HCT116 (cell line): ENCODE results near the gene STK39. TPM values are rescaled to one million over a fixed set of nuclear protein-coding genes. Genes with fewer than 3 reads are reported as not detected.

Experiments used
- ATAC-seq: fragments of 200-7000 bp; cut with Tn5 transposase; 2 replicates; pipeline ENCODE4 v1.9.1; 2020; ENCODE audit warnings: mild to moderate bottlenecking, moderate library complexity
- BruUV-seq: library from RNA; stranded (reverse); fragments of 400-500 nt; replicated peaks from 2 replicates; lab custom pipeline; 2021; lab: Mats Ljungman, UMichigan
- CTCF ChIA-PET: fragments of 300-600 bp; sonication (Branson Sonifier 250); formaldehyde crosslinking; loops from one replicate; lab custom pipeline; 2021; ENCODE audit warnings: antibody characterized with exemption; lab: Charles Lee
- POLR2A ChIA-PET: fragments of 300-600, 350-600 bp; sonication (Branson Sonifier 250); formaldehyde crosslinking; loops from one replicate; lab custom pipeline; 2021; ENCODE audit warnings: antibody characterized with exemption; lab: Charles Lee
- RAD21 ChIA-PET, 2 experiments: fragments of 300-600 bp; sonication (Branson Sonifier 250); formaldehyde crosslinking; loops; one replicate each; lab custom pipeline; 2023; ENCODE audit warnings: low total read pairs in 2 of 2; ENCODE audit not compliant: uncharacterized antibody in 2 of 2, unreplicated experiment in 2 of 2, low non-redundant PET in 1 of 2; lab: Charles Lee
- DNase-seq: peaks from one replicate; pipeline ENCODE4 v3.0.0-alpha.2; 2010; ENCODE audit warnings: low read depth, low spot score
- H2AFZ ChIP-seq: fragments of 200-600 bp; shearing (Covaris generic), sonication (generic); 2 replicates; pipeline ENCODE4 v1.6.1; 2017; ENCODE audit warnings: low read depth, mixed run types, mixed read lengths, antibody characterized with exemption, low read length; ENCODE audit not compliant: poor library complexity, severe bottlenecking
- H3K27ac ChIP-seq: 2 replicates; pipeline ENCODE4 v1.5.1; 2012; ENCODE audit warnings: low read depth, low read length
- H3K27me3 ChIP-seq: fragments of 200-600 bp; sonication (generic); 2 replicates; pipeline ENCODE4 v1.6.1; 2016; ENCODE audit warnings: mixed run types, low read length, mixed read lengths; ENCODE audit not compliant: insufficient read depth
- H3K36me3 ChIP-seq, 2 experiments: fragments of 200-500 bp in 1 of 2; fragments of 200-600 bp in 1 of 2; sonication (Bioruptor generic) in 1 of 2; sonication (generic) in 1 of 2; 2 replicates each; pipeline versions ENCODE4 v1.5.1 to v1.6.1; 2014 to 2016; ENCODE audit warnings: low read length in 2 of 2, inconsistent platforms in 1 of 2, mixed read lengths in 1 of 2, mixed run types in 1 of 2; ENCODE audit not compliant: insufficient read depth in 2 of 2, control insufficient read depth in 1 of 2
- H3K4me1 ChIP-seq, 2 experiments: fragments of 200-600 bp in 1 of 2; sonication (generic) in 1 of 2; 2 replicates each; pipeline versions ENCODE4 v1.5.1 to v1.6.1; 2012 to 2017; ENCODE audit warnings: low read length in 2 of 2, inconsistent platforms in 1 of 2, mild to moderate bottlenecking in 1 of 2, mixed read lengths in 1 of 2, mixed run types in 1 of 2, moderate library complexity in 1 of 2; ENCODE audit not compliant: insufficient read depth in 2 of 2, control insufficient read depth in 1 of 2
- H3K4me2 ChIP-seq: fragments of 200-600 bp; sonication (generic); 2 replicates; pipeline ENCODE4 v1.6.1; 2017; ENCODE audit warnings: mixed run types, low read length, mixed read lengths
- H3K4me3 ChIP-seq, 2 experiments: fragments of 200-600 bp in 1 of 2; sonication (generic) in 1 of 2; replicated peaks in 1 of 2; 2 replicates each; pipeline ENCODE4 v1.5.1; 2011 to 2016; ENCODE audit warnings: low read length in 2 of 2, control low read depth in 1 of 2, low read depth in 1 of 2, mild to moderate bottlenecking in 1 of 2, mixed read lengths in 1 of 2, mixed run types in 1 of 2
- H3K79me2 ChIP-seq: fragments of 200-600 bp; sonication (generic); 2 replicates; pipeline ENCODE4 v1.6.1; 2017; ENCODE audit warnings: mild to moderate bottlenecking, mixed run types, low read length, moderate library complexity, mixed read lengths; ENCODE audit not compliant: insufficient read depth
- H3K9ac ChIP-seq: fragments of 200-600 bp; sonication (generic); 2 replicates; pipeline ENCODE4 v1.6.1; 2016; ENCODE audit warnings: low read length, mixed read lengths
- H3K9me2 ChIP-seq: fragments of 200-600 bp; sonication (generic), shearing (Covaris generic); 2 replicates; pipeline ENCODE4 v1.6.1; 2017; ENCODE audit warnings: mixed run types, mild to moderate bottlenecking, moderate library complexity; ENCODE audit not compliant: insufficient read depth
- H3K9me3 ChIP-seq, 2 experiments: fragments of 200-500 bp in 1 of 2; fragments of 200-600 bp in 1 of 2; sonication (Bioruptor generic) in 1 of 2; sonication (generic) in 1 of 2; 2 replicates each; pipeline ENCODE4 v1.6.1; 2014 to 2017; ENCODE audit warnings: low read length in 2 of 2, mixed read lengths in 2 of 2, inconsistent platforms in 1 of 2, low read depth in 1 of 2, mild to moderate bottlenecking in 1 of 2, mixed run types in 1 of 2, moderate library complexity in 1 of 2; ENCODE audit not compliant: control insufficient read depth in 1 of 2, insufficient read depth in 1 of 2
- H4K20me1 ChIP-seq: fragments of 200-600 bp; sonication (generic), shearing (Covaris generic); 2 replicates; pipeline ENCODE4 v1.6.1; 2017; ENCODE audit warnings: mixed run types, mild to moderate bottlenecking, moderate library complexity; ENCODE audit not compliant: insufficient read depth
- CBX3 ChIP-seq: IDR thresholded peaks from 2 replicates; pipeline ENCODE4 v1.6.1; 2012; ENCODE audit warnings: low read depth
- CEBPB ChIP-seq: IDR thresholded peaks from 2 replicates; pipeline ENCODE4 v1.6.1; 2012; ENCODE audit warnings: low read depth
- EGR1 ChIP-seq: IDR thresholded peaks from 2 replicates; pipeline ENCODE4 v1.6.1; 2012; ENCODE audit warnings: low read depth
- ELF1 ChIP-seq: IDR thresholded peaks from 2 replicates; pipeline ENCODE4 v1.6.1; 2012; ENCODE audit warnings: low read depth, borderline replicate concordance
- EZH2 ChIP-seq: fragments of 200-600 bp; sonication (generic); IDR thresholded peaks from 2 replicates; pipeline ENCODE4 v1.6.1; 2017; ENCODE audit warnings: antibody characterized with exemption, mixed run types
- EZH2phosphoT487 ChIP-seq: fragments of 200-600 bp; IDR thresholded peaks from 2 replicates; pipeline ENCODE4 v1.6.1; 2018; ENCODE audit warnings: antibody characterized with exemption, borderline replicate concordance
- JUND ChIP-seq: IDR thresholded peaks from 2 replicates; pipeline ENCODE4 v1.6.1; 2012
- POLR2A ChIP-seq: IDR thresholded peaks from 2 replicates; pipeline ENCODE4 v1.7.0; 2011; ENCODE audit warnings: borderline replicate concordance; ENCODE audit not compliant: insufficient read depth, insufficient read length; ENCODE audit errors: extremely low read depth
- RAD21 ChIP-seq: IDR thresholded peaks from 2 replicates; pipeline ENCODE4 v1.6.1; 2012; ENCODE audit warnings: low read depth, mild to moderate bottlenecking
- SIN3A ChIP-seq: IDR thresholded peaks from 2 replicates; pipeline ENCODE4 v1.6.1; 2012; ENCODE audit warnings: low read depth
- SP1 ChIP-seq: IDR thresholded peaks from 2 replicates; pipeline ENCODE4 v1.6.1; 2012; ENCODE audit warnings: low read depth
- SRF ChIP-seq: IDR thresholded peaks from 2 replicates; pipeline ENCODE4 v1.6.1; 2012; ENCODE audit warnings: low read depth
- TCF7L2 ChIP-seq: IDR thresholded peaks from 2 replicates; pipeline ENCODE4 v1.7.0; 2011; ENCODE audit warnings: borderline replicate concordance, inconsistent platforms; ENCODE audit not compliant: insufficient read depth, insufficient read length; ENCODE audit errors: extremely low read depth
- YY1 ChIP-seq: IDR thresholded peaks from 2 replicates; pipeline ENCODE4 v1.6.1; 2011; ENCODE audit warnings: low read length, low read depth, moderate library complexity, mild to moderate bottlenecking; ENCODE audit not compliant: insufficient replicate concordance; ENCODE audit errors: extremely low read depth
- ZFX ChIP-seq: fragments of 450-650 bp; IDR thresholded peaks from 2 replicates; pipeline ENCODE4 v1.6.1; 2017
- ZNF274 ChIP-seq: fragments of 200-500 bp; sonication (Bioruptor generic); IDR thresholded peaks from 2 replicates; pipeline ENCODE4 v1.6.1; 2014; ENCODE audit warnings: mild to moderate bottlenecking, low read depth, low read length, inconsistent platforms
- intact Hi-C: fragments of 100-400 bp; cut with micrococcal nuclease; formaldehyde crosslinking; loops from 2 replicates; pipeline ENCODE4 v1.10.0; 2022
- total RNA-seq: library from RNA; stranded (reverse); gene quantifications from one replicate; pipeline ENCODE4 v1.2.1, GENCODE V29; 2021; ENCODE audit not compliant: unreplicated experiment
- TF ChIP-seq, protein P1 (sequence below): IDR thresholded peaks from 2 replicates; pipeline ENCODE4 v1.6.1; 2012; ENCODE audit warnings: low read depth
- TF ChIP-seq, protein P2 (sequence below): IDR thresholded peaks from 2 replicates; pipeline ENCODE4 v1.6.1; 2012
- TF ChIP-seq, protein P3 (sequence below): IDR thresholded peaks from 2 replicates; pipeline ENCODE4 v1.6.1; 2011; ENCODE audit warnings: mild to moderate bottlenecking, low read length, moderate library complexity; ENCODE audit not compliant: insufficient replicate concordance; ENCODE audit errors: extremely low read depth

STK39 gene
- total RNA-seq, 1 experiment from 2014 or later = 118 TPM

DNA sequence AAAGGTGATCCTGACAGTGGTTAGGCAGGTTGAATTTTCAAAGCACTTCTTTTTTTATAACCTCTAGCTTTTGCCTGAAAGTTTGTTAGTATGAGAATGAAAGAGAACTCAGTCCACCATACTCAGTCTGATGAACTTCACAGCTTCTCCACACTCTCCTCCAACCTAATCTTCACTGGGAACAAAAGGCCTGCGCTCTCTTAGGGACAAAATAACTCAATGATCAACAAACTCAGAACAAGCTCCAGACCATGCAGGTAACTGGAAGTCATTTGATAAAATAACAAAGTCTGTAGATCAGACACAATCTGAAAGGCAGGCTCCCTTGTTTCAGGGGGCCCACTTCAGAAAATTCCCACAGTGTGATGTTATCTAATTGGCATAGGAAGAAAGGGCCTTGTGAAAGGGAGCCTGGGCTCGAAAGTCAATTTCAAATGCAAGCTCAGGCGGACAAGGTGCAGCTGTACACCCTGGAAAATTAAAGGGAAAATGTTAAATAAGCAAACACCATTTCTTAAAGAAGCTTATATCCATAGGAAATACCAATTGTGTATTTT, 142.2 kb downstream of the STK39 start:
- no peak overlapping the region for H3K4me3 ChIP-seq
- H3K27me3 ChIP-seq = no peaks in the 10 kb centered on the region
- ATAC-seq (no peak), DNase-seq (no peak)
- no peak overlapping the region for H2AFZ ChIP-seq
- CTCF ChIA-PET = interaction anchor here (1.5 kb wide), 1 partner anchor 14 kb away, joined by 8 read pairs; no protein-coding TSS in a partner anchor
- no TSS peak for BruUV-seq
- no peak overlapping the region for H3K9ac ChIP-seq
- intact Hi-C loops = no loop called here
- peaks cover 0 to 31% of the 10 kb centered on the region in 2 experiments; a peak in 1 of 4 replicates for H3K36me3 ChIP-seq
- H3K4me1 ChIP-seq = no peaks in the 10 kb centered on the region
- H3K4me2 ChIP-seq = no peak overlapping the region
- no peak overlapping the region for H3K27ac ChIP-seq
- no peaks in the 10 kb centered on the region for H3K9me3 ChIP-seq
- POLR2A ChIA-PET = no interaction called here
- no peaks in the 10 kb centered on the region; the same call in none of the 2 replicates for H4K20me1 ChIP-seq
- peaks cover 34% of the 10 kb centered on the region for H3K79me2 ChIP-seq
- H3K9me2 ChIP-seq = no peaks in the 10 kb centered on the region
- TF ChIP-seq EZH2phosphoT487 = no peak
- TF ChIP-seq, protein P1, sequence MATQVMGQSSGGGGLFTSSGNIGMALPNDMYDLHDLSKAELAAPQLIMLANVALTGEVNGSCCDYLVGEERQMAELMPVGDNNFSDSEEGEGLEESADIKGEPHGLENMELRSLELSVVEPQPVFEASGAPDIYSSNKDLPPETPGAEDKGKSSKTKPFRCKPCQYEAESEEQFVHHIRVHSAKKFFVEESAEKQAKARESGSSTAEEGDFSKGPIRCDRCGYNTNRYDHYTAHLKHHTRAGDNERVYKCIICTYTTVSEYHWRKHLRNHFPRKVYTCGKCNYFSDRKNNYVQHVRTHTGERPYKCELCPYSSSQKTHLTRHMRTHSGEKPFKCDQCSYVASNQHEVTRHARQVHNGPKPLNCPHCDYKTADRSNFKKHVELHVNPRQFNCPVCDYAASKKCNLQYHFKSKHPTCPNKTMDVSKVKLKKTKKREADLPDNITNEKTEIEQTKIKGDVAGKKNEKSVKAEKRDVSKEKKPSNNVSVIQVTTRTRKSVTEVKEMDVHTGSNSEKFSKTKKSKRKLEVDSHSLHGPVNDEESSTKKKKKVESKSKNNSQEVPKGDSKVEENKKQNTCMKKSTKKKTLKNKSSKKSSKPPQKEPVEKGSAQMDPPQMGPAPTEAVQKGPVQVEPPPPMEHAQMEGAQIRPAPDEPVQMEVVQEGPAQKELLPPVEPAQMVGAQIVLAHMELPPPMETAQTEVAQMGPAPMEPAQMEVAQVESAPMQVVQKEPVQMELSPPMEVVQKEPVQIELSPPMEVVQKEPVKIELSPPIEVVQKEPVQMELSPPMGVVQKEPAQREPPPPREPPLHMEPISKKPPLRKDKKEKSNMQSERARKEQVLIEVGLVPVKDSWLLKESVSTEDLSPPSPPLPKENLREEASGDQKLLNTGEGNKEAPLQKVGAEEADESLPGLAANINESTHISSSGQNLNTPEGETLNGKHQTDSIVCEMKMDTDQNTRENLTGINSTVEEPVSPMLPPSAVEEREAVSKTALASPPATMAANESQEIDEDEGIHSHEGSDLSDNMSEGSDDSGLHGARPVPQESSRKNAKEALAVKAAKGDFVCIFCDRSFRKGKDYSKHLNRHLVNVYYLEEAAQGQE = no peak
- no peak for TF ChIP-seq SP1
- TF ChIP-seq JUND = no peak
- TF ChIP-seq, protein P2, sequence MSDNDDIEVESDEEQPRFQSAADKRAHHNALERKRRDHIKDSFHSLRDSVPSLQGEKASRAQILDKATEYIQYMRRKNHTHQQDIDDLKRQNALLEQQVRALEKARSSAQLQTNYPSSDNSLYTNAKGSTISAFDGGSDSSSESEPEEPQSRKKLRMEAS = no peak
- no peak for TF ChIP-seq YY1
- TF ChIP-seq RAD21 = no peak
- no peak for TF ChIP-seq EGR1
- TF ChIP-seq, protein P3, sequence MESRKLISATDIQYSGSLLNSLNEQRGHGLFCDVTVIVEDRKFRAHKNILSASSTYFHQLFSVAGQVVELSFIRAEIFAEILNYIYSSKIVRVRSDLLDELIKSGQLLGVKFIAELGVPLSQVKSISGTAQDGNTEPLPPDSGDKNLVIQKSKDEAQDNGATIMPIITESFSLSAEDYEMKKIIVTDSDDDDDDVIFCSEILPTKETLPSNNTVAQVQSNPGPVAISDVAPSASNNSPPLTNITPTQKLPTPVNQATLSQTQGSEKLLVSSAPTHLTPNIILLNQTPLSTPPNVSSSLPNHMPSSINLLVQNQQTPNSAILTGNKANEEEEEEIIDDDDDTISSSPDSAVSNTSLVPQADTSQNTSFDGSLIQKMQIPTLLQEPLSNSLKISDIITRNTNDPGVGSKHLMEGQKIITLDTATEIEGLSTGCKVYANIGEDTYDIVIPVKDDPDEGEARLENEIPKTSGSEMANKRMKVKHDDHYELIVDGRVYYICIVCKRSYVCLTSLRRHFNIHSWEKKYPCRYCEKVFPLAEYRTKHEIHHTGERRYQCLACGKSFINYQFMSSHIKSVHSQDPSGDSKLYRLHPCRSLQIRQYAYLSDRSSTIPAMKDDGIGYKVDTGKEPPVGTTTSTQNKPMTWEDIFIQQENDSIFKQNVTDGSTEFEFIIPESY = no peak
- no peak for TF ChIP-seq ZNF274
- no peak for TF ChIP-seq CBX3
- no peak for TF ChIP-seq TCF7L2
- TF ChIP-seq ZFX = no peak
- no peak for TF ChIP-seq POLR2A
- no peak for TF ChIP-seq EZH2
- TF ChIP-seq CEBPB = no peak
- no peak for TF ChIP-seq SRF
- no peak for TF ChIP-seq ELF1
- TF ChIP-seq SIN3A = no peak
- RAD21 ChIA-PET = no interaction called here
